ENCODE results near the gene PRKG1. TPM values are rescaled to one million over a fixed set of nuclear protein-coding genes. Genes with fewer than 3 reads are reported as not detected.
"Not testable (repeated sequence)": the region's sequence is repeated elsewhere in the genome, so short reads cannot be mapped to it uniquely, and the experiment has no call there.

Gene PRKG1
- total RNA-seq, 2 experiments from 2014 or later: not detected

GRCh38 chr10:51416494-51416893, 342.2 kb downstream of the PRKG1 start:
- H3K9me3 Mint-ChIP-seq: no peaks in the 10 kb centered on the region
- H3K4me1 Mint-ChIP-seq: no peaks in the 10 kb centered on the region
- H3K27ac Mint-ChIP-seq: no peak overlapping the region
- H3K4me3 Mint-ChIP-seq: no peak overlapping the region
- H3K27me3 Mint-ChIP-seq: no peaks in the 10 kb centered on the region
- no peak for DNase-seq
- no peaks in the 10 kb centered on the region for H3K36me3 Mint-ChIP-seq

GRCh38 chr10:51419196-51420093, 345.2 kb downstream of the PRKG1 start:
- DNase-seq: no peak
- no peak overlapping the region for H3K4me3 Mint-ChIP-seq
- H3K4me1 Mint-ChIP-seq: peaks cover 2% of the 10 kb centered on the region
- peaks cover 5% of the 10 kb centered on the region for H3K27me3 Mint-ChIP-seq
- no peaks in the 10 kb centered on the region for H3K9me3 Mint-ChIP-seq
- H3K36me3 Mint-ChIP-seq: no peaks in the 10 kb centered on the region
- H3K27ac Mint-ChIP-seq: no peak overlapping the region

DNA sequence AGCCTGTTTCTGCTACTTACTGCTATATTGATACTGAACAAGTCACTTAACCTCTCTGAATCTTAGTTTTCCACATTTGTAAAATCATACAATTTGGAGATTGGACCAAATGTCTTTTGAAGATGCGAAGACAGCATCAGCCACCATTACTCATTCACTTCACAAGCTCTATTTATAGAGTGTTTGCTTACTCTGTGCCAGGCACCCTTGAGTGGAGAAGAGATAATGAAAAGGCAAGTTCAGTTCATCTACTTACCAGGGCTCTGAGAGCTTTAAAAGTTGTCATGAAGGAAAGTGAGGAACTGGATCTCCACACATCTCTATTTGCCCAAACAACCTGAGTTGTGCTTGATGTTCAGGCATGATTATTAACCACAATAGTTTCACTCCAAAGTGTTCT, 347.6 kb downstream of the PRKG1 start:
- Mint-ChIP-seq H3K27me3 (peaks cover 9% of the 10 kb centered on the region), H3K4me1 (peaks cover 2% of the 10 kb centered on the region), H3K36me3 (no peaks in the 10 kb centered on the region), H3K9me3 (no peaks in the 10 kb centered on the region), H3K4me3 (no peak overlapping the region), H3K27ac (no peak overlapping the region)
- no peak for DNase-seq

GRCh38 chr10:51422311-51423120, 348.2 kb downstream of the PRKG1 start:
- DNase-seq: peak; percentile 1
- H3K27ac Mint-ChIP-seq: no peak overlapping the region
- peaks cover 2% of the 10 kb centered on the region for H3K4me1 Mint-ChIP-seq
- H3K4me3 Mint-ChIP-seq: no peak overlapping the region
- peaks cover 9% of the 10 kb centered on the region for H3K27me3 Mint-ChIP-seq
- H3K36me3 Mint-ChIP-seq: no peaks in the 10 kb centered on the region
- H3K9me3 Mint-ChIP-seq: no peaks in the 10 kb centered on the region

DNA sequence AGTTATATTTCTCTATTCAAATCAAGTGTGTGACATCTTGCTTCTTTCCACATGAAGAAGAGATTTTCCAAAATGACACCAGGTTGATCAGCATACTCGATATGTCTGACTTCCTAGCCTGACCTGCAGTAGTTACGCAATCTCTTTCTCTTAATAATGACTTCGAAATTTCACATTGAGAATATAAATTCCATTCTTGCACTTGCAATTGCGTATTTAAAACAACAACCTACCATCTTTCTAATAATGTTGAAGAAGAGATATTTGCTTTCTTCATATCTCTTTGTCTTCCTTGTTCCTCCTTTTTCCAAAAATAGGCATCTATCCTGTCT, 348.8 kb downstream of the PRKG1 start:
- Mint-ChIP-seq H3K27ac (no peak overlapping the region), H3K4me1 (peaks cover 2% of the 10 kb centered on the region), H3K9me3 (no peaks in the 10 kb centered on the region), H3K36me3 (no peaks in the 10 kb centered on the region), H3K27me3 (peaks cover 9% of the 10 kb centered on the region), H3K4me3 (no peak overlapping the region)
- no peak for DNase-seq

DNA sequence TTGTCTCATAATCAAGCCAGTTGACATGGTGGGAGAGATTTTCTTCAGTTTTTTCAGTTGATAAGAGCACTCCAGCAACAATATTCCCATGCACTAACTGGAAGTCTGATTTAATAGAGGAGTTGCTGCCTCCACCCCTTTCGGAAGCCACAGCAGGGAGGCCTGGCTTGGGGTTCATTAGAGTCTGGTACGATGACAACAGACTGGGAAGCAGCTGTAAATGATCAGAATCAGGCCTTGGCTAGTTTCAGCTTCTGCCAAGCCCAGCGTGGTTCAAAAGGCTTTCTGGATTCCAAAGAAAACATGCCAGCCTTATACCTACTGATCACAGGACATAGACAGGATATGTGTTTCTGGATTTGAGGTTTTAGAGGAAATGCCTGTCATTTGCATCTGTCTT, 351.1 kb downstream of the PRKG1 start:
- H3K9me3 Mint-ChIP-seq: no peaks in the 10 kb centered on the region
- no peak overlapping the region for H3K27ac Mint-ChIP-seq
- H3K4me3 Mint-ChIP-seq: no peak overlapping the region

GRCh38 chr10:51427758-51428157, 353.5 kb downstream of the PRKG1 start:
- H3K4me1 Mint-ChIP-seq: no peaks in the 10 kb centered on the region
- no peak overlapping the region for H3K27ac Mint-ChIP-seq
- no peak overlapping the region for H3K4me3 Mint-ChIP-seq
- H3K9me3 Mint-ChIP-seq: no peaks in the 10 kb centered on the region
- H3K36me3 Mint-ChIP-seq: no peaks in the 10 kb centered on the region
- H3K27me3 Mint-ChIP-seq: peaks cover 5% of the 10 kb centered on the region
- DNase-seq: no peak

More for the DNA sequence above, 351.1 kb downstream of the PRKG1 start:
- DNase-seq: no peak
- peaks cover 9% of the 10 kb centered on the region for H3K27me3 Mint-ChIP-seq
- H3K4me1 Mint-ChIP-seq: peaks cover 2% of the 10 kb centered on the region
- no peaks in the 10 kb centered on the region for H3K36me3 Mint-ChIP-seq

DNA sequence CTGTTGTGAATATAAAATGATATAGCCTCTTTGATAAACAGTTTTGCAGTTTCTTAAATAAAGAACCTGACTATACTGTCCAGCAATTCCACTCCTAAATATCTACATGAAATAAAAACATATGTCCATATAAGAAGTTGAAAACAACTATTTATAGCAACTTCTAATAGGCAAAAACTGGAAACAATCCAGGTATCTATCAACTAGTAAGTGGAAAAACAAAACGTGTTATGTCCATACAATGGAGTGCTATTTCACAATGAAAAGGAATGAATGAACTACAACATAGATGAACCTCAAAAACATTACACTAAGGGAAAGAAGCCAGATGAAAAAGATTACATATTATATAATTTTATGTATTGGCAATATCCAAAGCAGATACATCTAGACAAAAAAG, 356.2 kb downstream of the PRKG1 start:
- H3K4me1 Mint-ChIP-seq: no peaks in the 10 kb centered on the region
- H3K4me3 Mint-ChIP-seq: no peak overlapping the region
- no peak for DNase-seq
- H3K27me3 Mint-ChIP-seq: peaks cover 4% of the 10 kb centered on the region
- H3K36me3 Mint-ChIP-seq: no peaks in the 10 kb centered on the region
- H3K9me3 Mint-ChIP-seq: no peaks in the 10 kb centered on the region
- no peak overlapping the region for H3K27ac Mint-ChIP-seq

- no peaks in the 10 kb centered on the region for H3K4me1 Mint-ChIP-seq
- H3K4me3 Mint-ChIP-seq: no peak overlapping the region
- H3K36me3 Mint-ChIP-seq: no peaks in the 10 kb centered on the region
- H3K9me3 Mint-ChIP-seq: no peaks in the 10 kb centered on the region
- no peaks in the 10 kb centered on the region for H3K27me3 Mint-ChIP-seq
- no peak for DNase-seq
- H3K27ac Mint-ChIP-seq: no peak overlapping the region
Measured at GRCh38 chr10:51433949-51434475, 359.7 kb downstream of the PRKG1 start.

DNA sequence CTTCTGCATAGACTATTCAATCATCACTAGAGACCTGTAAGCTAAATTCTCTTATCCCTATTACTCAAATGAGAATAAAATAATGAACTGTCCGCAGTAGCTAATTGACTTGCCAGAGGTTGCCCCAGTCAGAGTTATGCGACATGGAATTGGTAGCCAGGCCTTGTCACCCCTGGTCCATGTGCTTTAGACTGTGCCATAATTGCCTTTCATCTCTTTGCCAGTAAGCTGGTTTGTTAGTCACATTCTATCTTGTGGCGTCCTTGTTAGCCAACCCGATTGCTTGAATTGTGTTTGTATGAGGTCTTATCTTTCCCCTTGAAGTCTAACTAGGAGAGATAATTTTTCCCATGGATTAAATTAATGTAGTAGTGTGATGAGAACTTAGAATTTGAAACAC, 362.5 kb downstream of the PRKG1 start:
- Mint-ChIP-seq H3K27ac (no peak overlapping the region), H3K9me3 (no peaks in the 10 kb centered on the region), H3K27me3 (no peaks in the 10 kb centered on the region), H3K4me3 (no peak overlapping the region), H3K4me1 (no peaks in the 10 kb centered on the region), H3K36me3 (no peaks in the 10 kb centered on the region)
- DNase-seq: no peak

GRCh38 chr10:51439645-51440044, 365.4 kb downstream of the PRKG1 start:
- Mint-ChIP-seq H3K27ac (no peak overlapping the region), H3K27me3 (no peaks in the 10 kb centered on the region), H3K4me1 (no peaks in the 10 kb centered on the region), H3K36me3 (no peaks in the 10 kb centered on the region), H3K4me3 (no peak overlapping the region), H3K9me3 (no peaks in the 10 kb centered on the region)
- DNase-seq: no peak

GRCh38 chr10:51445588-51445987, 371.3 kb downstream of the PRKG1 start:
- H3K27ac Mint-ChIP-seq: no peak overlapping the region
- H3K4me3 Mint-ChIP-seq: no peak overlapping the region
- H3K9me3 Mint-ChIP-seq: no peaks in the 10 kb centered on the region

DNA sequence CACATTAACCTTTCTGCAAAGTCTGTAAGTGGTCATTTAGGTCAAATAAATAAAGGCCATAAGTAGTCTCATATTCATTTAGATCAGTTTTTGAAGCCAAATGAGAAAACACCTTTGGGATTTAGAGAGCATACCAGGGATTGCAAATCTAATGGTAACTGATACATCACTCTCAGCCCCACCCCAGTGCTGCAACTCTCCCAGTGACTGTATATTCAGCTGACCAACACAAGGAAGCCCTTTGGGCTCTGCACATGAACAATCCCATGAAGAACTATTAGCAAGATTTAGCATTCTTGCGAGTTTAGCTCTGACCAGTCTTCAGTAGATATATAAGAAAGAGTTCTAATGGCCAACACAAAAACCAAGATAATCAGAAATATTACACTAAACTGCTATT, 372.8 kb downstream of the PRKG1 start:
- H3K27ac Mint-ChIP-seq: no peak overlapping the region
- no peaks in the 10 kb centered on the region for H3K27me3 Mint-ChIP-seq
- no peaks in the 10 kb centered on the region for H3K4me1 Mint-ChIP-seq

More at GRCh38 chr10:51445588-51445987, 371.3 kb downstream of the PRKG1 start:
- H3K36me3 Mint-ChIP-seq: no peaks in the 10 kb centered on the region
- no peak for DNase-seq
- H3K27me3 Mint-ChIP-seq: no peaks in the 10 kb centered on the region
- H3K4me1 Mint-ChIP-seq: no peaks in the 10 kb centered on the region

DNA sequence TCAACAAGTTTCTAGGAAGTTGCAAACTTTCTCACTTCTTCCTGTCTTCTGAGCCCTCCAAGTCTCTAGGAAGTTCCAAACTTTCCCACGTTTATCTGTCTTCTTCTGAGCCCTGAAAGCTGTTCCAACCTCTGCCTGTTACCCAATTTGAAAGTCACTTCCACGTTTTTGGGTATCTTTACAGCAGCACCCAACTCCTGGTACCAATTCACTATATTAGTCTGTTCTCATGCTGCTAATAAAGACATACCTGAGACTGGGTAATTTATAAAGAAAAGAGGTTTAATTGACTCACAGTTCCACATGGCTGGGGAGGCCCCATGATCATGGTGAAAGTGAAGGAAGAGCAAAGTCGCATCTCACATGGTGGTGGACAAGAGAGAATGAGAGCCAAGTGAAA, 381.5 kb downstream of the PRKG1 start:
- not testable (repeated sequence) for DNase-seq, H3K9me3 Mint-ChIP-seq, H3K4me3 Mint-ChIP-seq, H3K27me3 Mint-ChIP-seq, H3K4me1 Mint-ChIP-seq, H3K27ac Mint-ChIP-seq, H3K36me3 Mint-ChIP-seq

More for the DNA sequence above, 372.8 kb downstream of the PRKG1 start:
- DNase-seq: no peak
- no peaks in the 10 kb centered on the region for H3K9me3 Mint-ChIP-seq
- H3K36me3 Mint-ChIP-seq: no peaks in the 10 kb centered on the region
- H3K4me3 Mint-ChIP-seq: no peak overlapping the region

- H3K27me3 Mint-ChIP-seq: no peaks in the 10 kb centered on the region
- H3K4me1 Mint-ChIP-seq: no peaks in the 10 kb centered on the region
- no peaks in the 10 kb centered on the region for H3K36me3 Mint-ChIP-seq
- H3K4me3 Mint-ChIP-seq: no peak overlapping the region
- H3K27ac Mint-ChIP-seq: no peak overlapping the region
- H3K9me3 Mint-ChIP-seq: peaks cover 6% of the 10 kb centered on the region
- DNase-seq: no peak
Measured at GRCh38 chr10:51459476-51459875, 385.2 kb downstream of the PRKG1 start.

All from activated naive CD8-positive, alpha-beta T cell treated with anti-CD3 and anti-CD28 coated beads for 36 hours (primary cell).